HG03571 (cell line): Measurements from ENCODE around the gene LTBP1.
"Not testable (repeated sequence)": the region's sequence is repeated elsewhere in the genome, so short reads cannot be mapped to it uniquely, and the experiment has no call there.

ENCODE experiments used
- ATAC-seq: cut with Tn5 transposase; IDR thresholded peaks from one replicate; pipeline ENCODE4 v1.9.1; 2021; ENCODE audit not compliant: unreplicated experiment

Gene LTBP1

GRCh38 chr2:32960647-32961403 lies 14.1 kb downstream of the LTBP1 start:
- ATAC-seq: no peak

- no peak for ATAC-seq
Observed at GRCh38 chr2:32962690-32963089, 15.9 kb downstream of the LTBP1 start.

DNA sequence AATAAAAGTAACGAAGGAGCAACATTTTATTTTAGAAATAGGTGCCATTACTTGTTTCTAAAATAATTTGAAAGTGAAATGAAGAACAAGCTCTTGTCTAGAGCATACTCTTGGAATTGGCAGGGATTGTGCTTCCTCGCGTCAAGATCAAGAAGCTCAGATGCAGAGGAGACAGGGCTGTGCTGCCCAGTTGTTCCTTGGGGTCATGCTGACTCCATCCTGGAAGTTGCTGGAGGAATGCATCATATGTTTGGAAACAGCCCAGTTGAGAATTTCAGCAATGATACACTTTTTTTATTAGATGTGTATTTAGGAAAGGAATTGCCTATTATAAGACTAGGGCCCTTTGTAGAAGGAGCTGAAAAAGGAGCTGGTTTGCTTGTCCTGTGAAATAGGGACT lies 17.2 kb downstream of the LTBP1 start:
- no peak for ATAC-seq

DNA sequence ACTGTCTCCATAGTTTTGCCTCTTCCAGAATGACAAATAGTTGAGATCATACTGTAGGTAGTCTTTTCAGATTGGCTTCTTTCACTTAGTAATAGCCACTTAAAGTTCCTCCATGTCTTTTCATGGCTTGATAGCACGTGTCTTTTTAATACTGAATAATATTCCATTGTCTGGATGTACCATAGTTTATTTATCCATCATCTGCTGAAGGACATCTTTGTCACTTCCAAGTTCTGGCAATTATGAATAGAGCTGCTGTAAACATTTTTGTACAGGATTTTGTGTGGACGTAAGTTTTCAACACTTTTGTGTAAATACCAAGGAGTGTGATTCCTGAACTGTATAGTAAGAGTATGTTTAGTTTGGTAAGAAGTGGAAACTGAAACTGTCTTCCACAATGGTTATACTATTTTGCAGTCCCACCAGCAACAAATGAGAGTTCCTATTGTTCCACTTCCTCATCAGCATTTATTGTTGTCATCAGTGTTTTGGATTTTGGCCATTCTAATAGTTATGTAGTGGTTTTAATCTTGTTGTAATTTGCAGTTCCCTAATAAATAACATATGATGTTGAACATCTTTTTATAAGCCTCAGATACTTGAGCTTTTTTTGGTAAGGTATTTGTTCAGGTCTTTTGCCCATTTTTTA lies 18.9 kb downstream of the LTBP1 start:
- no peak for ATAC-seq

DNA sequence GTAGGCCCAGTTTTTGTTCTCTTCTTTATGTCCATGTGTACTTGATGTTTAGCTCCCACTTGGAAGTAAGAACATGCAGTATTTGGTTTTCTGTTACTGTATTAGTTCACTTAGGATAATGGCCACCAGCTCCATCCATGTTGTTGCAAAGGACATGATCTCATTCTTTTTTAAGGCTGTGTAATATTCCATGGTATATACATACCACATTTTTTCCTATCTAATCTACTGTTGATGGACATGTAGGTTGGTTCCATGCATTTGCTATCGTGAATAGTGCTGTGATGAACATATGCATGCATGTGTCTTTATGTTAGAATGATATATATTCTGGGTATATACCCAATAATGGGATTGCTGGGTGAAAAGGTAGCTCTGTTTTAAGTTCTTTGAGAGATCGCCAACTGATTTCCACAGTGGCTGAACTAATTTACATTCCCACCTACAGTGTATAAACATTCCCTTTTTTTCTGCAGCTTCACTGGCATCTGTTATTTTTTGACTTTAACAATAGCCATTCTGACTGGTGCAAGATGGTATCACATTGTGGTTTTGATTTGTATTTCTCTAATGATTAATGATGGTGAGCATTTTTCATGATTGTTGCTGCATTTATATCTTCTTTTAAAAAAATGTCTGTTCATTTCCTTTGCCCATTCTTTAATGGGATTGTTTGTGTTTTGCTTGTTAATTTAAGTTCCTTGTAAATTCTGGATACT lies 22.9 kb downstream of the LTBP1 start:
- no peak for ATAC-seq

GRCh38 chr2:32973772-32974171 lies 27.0 kb downstream of the LTBP1 start:
- not testable (repeated sequence) for ATAC-seq

- no peak for ATAC-seq
Observed at GRCh38 chr2:32976409-32977063, 29.8 kb downstream of the LTBP1 start.

DNA sequence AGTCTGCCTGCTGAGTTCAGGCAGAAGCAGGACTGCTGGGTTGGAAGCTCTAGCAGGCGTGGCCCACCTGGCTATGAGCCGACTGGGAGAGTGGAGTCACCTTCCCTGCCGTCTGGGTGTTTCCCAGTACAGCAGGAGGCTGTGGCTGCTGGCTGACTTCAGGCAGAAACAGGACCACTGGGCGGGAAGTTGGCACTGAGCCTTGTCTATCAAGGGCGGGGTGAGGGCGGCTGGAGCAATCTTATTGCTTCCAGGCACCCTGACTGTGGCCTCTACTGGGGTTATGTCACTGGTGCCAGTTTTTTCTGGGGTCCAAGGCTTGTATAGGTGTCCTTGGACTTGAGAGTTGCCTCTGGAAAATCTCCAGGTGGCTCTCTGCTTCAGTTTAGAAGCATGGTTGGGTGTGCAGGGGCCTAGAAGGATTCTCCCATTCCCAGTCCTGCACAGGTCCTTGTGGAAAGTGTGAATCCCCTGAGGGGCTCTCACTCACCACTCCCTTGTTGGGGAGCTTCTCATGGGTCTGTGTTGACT lies 30.5 kb downstream of the LTBP1 start:
- ATAC-seq: no peak

- ATAC-seq: no peak
Observed at GRCh38 chr2:32981612-32982011, 34.9 kb downstream of the LTBP1 start.

- ATAC-seq: not testable (repeated sequence)
Observed at GRCh38 chr2:32983193-32983924, 36.6 kb downstream of the LTBP1 start.

- ATAC-seq: no peak
Observed at GRCh38 chr2:32986480-32986879, 39.7 kb downstream of the LTBP1 start.

DNA sequence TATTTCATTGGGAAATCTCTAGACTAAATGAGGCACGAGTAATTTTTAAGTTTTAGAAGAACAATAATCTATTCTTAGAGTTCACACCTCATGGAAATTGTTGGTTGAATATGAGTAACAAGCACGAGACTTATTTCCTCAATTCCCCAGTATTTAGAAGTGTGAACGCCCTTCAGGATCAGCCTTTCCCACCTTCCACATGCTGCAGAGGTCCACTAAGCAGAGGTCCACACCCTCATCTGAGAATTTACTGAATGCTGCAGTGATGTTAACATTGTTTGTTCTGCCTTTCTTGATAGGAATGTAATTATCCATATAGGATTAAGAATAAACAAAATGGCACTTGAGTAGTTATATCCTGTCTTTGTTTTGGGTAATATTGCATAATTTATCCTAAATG lies 41.8 kb downstream of the LTBP1 start:
- ATAC-seq: no peak

DNA sequence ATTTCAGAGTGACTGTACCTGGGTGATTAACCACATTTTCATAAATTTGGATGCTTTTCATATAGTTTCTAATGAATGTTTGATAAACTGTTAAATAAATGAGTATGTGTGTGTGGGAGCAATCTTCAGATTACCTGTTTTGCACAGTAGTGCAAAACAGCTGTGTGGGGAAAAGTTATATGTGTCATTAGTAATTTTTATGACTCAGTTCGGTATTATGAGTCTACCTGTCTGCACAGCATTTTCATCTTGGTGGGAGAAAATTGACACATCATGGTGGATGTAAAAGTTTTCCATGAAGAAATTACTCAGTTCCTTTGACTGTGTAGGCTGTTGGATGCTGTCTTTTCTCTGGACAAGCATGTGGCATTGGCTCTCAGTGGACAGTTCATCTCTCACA lies 43.8 kb downstream of the LTBP1 start:
- ATAC-seq: no peak

DNA sequence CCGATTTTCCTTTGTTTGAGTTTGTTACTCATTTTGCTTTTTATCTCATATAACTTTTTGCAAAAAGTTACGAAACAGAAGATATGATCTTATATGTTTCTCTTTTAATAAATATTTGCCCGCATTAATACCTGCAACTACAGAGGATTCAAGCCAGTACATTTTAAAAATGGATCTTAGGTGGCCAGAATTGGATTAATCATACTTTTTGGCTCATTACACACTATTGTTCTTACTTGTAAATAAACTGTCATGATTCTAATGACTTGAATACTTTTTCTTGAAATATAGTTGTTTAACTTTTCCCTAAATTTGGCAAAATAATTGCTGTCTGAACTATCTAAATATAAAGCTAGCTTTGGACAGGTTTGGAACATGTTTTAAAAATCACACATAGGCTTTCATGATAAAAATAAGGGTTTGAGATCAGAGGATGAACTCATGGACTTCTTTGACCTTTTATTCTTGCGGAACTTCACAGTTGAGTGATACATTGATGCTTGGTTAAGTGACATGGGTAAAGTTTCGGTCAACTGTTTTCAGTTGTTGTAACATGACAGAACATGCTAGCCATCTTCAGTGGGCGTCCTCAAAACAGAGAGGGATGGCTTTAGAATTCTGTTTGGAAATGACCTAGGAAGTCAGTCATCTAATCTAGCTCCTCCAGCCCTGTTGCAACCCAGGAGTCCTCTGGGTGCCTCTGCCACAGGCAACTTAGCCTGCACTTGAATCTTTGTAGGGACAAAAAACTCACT lies 44.5 kb downstream of the LTBP1 start:
- no peak for ATAC-seq

- no peak for ATAC-seq
Observed at GRCh38 chr2:32993005-32993539, 46.3 kb downstream of the LTBP1 start.

DNA sequence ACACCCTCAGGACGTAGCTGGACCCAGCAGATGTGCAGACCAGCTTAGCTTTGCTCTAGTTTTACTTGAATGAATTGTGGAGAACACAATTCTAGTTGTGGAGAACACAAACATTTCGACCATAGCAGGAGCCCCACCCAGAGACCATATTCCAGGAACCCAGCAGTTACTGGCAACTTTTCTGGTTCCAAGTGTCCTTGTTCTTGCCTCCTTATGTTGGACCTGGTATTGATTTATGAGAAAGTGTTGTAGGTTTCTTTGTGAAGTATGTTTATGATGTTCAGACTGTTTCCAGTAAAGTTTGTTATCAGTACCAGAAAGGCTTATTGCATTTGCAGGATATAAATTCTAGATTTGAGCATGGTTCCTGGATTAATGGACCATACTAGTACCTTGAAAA lies 51.0 kb downstream of the LTBP1 start:
- no peak for ATAC-seq

- no peak for ATAC-seq
Observed at GRCh38 chr2:33000986-33001385, 54.2 kb downstream of the LTBP1 start.

DNA sequence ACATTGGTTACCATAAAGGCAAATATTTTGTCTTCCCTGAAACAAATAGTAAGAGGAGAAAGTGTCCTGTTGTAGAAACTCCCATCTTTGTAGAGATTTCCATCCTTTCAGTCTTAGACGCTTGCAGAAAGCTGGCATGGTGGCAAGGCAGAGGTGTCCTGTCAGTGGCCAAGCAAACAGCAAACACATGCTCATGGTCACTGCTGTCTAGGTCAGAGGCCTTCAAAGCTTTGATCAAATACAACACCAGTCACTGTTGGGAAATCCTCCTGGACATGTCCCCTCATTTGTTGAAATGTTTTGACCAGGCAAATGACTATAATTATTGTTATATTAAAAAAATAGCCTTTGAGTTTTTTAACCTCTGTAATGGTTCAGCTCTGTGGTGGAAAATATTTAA lies 55.1 kb downstream of the LTBP1 start:
- ATAC-seq: no peak

DNA sequence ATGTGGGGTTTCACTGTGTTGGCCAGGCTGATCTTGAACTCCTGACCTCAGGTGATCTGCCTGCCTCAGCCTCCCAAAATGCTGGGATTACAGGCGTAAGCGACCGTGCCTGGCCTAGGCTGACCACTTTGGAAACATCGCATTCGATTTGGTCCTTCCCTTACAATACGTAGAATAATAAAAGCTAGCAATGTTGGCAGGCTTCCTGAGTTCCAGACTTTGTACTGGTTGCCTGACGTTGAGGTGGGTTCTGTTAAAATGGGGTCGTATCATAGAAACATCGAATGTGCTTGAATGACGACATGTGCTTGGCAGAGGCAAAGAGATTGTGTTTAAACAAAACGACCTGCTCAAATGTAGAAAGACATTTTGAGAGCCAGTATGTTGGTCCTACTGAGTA lies 56.1 kb downstream of the LTBP1 start:
- no peak for ATAC-seq

- ATAC-seq: no peak
Observed at GRCh38 chr2:33005057-33005456, 58.3 kb downstream of the LTBP1 start.
